Measurements from ENCODE around the gene DYNC2H1.

Gene DYNC2H1

GRCh38 chr11:103483996-103484395 is 374.8 kb downstream of the DYNC2H1 start:
- no peak for DNase-seq

DNA sequence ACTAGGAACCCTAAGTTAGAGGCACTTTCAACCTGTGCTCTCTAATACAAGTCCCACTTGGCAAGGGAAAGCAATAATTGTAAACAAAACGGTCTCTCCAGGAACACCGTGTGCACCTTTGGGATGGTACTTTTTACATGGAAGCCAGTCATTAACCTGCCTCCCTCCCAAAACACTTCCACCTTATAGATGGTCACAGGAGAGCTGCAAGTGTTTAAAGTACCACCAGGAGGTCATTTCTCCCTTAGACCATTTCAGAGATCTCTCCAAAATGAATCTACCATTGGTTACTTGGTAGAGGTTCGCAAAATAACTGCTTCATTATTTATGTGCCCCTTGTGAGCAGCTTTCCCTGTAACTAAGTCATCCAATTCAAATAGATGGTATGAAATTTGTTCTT is 375.3 kb downstream of the DYNC2H1 start:
- DNase-seq, result no peak

GRCh38 chr11:103486604-103487003 is 377.4 kb downstream of the DYNC2H1 start:
- no peak for DNase-seq

GRCh38 chr11:103487113-103487512 is 377.9 kb downstream of the DYNC2H1 start:
- no peak for DNase-seq

GRCh38 chr11:103488031-103488461 is 378.8 kb downstream of the DYNC2H1 start:
- DNase-seq, result no peak

GRCh38 chr11:103488579-103488978 is 379.4 kb downstream of the DYNC2H1 start:
- no peak for DNase-seq

DNA sequence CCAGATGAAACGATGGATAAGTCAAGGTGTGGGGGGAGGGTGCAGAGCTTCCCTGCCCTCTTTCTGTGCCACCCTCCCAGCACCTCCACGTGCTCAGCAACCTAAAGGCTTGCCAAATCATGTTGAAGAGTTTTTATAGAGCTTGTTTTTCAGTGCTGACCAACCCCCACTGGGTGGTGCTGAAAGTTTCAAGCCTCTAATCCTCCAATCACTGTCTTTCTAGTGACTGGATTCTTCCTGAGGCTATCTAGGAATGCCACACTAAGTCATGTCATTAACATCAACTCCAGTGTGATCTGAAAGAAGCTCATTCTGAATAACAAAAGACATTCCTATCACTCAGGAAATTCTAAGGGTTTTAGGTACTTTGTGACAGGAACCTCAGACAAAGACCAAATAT is 382.6 kb downstream of the DYNC2H1 start:
- no peak for DNase-seq

DNA sequence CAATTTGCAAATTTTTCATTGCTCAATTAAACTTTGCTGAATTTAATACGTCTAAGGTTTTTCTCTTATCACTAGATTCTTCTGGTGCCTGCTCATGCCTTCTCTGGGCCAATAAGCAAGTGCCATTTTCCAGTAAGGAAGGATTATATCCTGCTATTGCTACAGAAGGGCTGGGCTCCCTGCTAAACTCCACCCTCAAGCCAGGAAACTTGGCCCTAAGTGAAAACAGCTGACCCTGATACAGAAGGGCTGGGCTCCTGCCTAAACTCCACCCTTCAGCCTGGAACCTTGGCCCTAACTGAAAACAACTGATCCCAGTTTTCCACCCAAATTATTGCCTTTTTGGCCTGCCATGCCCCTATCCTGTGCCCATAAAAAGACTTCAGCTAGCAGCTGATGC is 385.3 kb downstream of the DYNC2H1 start:
- DNase-seq, result no peak

DNA sequence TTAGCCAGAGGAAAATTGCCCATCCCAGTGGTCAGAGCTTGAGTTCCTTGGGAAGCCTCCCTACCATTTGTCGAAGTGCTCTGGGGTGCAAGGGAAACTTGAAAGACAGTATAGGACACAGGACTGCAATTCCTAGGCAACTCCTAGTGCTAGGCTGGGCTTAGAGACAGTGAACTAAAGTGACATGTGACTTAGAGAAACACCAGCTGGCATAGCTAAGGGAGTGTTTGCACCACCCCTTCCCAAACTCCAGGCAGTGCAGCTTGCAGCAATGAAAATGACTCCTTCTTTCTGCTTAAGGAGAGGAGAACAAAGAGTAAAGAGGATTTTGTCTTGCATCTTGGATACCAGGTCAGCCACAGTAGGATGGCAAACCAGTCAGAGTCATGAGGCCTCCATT is 388.0 kb downstream of the DYNC2H1 start:
- DNase-seq, result no peak

- no peak for DNase-seq
Measured at GRCh38 chr11:103499710-103500340, 390.6 kb downstream of the DYNC2H1 start.

DNA sequence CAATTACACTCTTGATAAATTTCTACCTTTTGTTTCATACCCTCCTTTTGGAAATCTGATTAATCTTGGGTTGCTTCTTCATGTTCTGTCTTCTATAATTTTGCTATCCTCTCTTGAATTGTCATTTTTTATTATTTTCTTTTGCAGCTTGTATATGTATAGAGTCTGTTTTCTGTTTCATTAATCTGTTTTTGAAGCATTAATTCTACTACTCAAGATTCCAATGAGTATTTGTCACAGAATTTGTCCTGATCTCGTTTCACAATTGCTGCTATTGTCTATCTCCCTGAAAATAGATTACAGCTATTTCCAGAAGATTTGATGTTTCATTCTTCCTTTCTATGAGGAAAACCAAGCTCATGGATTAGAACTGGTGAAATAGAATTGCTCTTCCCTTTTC is 406.1 kb downstream of the DYNC2H1 start:
- no peak for DNase-seq

DNA sequence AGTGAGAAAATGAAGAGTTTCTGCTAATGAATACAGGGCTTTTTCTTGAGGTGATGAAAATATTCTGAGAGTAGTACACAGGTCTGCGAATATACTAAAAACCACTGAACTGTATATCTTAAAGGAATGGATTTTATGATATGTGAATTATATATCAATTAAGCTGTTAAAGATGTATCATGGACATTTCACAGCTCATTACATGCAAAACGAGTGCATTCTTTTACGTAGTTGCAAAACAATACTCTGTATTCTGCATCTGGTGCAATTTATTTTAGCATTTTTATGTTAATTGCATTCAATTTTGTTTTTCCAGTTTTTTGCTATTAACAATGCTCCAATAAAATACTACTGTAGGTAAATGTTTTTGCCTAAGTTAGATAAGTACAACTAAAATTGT is 411.6 kb downstream of the DYNC2H1 start:
- DNase-seq, result no peak

- no peak for DNase-seq
Measured at GRCh38 chr11:103525069-103525468, 415.8 kb downstream of the DYNC2H1 start.

DNA sequence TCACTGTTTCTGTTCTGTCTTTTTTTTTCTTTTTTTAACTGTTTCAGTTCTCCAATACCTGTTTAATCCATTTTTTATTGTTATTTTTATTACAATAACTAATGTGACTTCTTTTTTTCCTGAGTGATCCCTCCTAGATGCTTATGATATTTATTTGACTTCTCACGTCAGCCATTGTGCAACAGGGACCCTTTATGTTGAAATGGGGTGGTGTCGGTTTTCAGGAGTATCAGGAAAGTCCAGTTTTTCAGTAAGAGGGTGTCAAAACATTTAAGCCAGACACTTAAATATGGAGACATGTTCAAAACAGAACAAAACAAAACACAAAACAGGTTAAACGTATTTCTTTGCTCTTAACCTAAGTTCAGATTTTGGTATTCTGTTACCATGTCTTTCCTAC is 418.8 kb downstream of the DYNC2H1 start:
- DNase-seq, result no peak

GRCh38 chr11:103528596-103528995 is 419.4 kb downstream of the DYNC2H1 start:
- no peak for DNase-seq

DNA sequence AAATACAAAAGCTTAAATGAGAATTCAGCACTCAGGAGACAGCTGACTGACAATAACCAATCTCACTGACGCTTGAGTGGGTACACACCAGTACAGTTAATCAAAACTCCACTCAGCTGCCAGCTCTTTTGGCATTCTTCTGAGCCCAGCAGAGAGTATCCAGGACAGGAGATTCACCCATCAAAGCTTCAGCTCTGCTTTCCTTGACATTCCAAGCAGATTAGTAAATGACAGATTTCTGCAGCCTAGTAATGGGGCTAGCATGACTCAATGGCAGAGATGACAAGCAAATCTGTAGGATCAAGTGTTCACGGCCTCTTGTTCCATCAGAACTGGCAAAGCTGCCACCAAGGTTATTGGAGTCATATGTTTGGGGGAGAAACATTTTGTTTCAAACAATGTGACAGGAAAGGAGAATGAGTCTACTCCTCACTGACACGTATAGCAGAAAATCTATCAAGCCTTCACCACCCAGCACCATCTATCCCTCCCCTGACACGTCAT is 420.0 kb downstream of the DYNC2H1 start:
- DNase-seq, result no peak
